ENCODE results near the gene RHOXF1.

- no peak for TF ChIP-seq CTCF (IDR thresholded peaks at IDR 0.05)
- no peak for TF ChIP-seq EZH2 (IDR thresholded peaks at IDR 0.05; ENCODE audit: borderline replicate concordance, insufficient read depth, low read depth, low read length, poor library complexity, severe bottlenecking)
Measured at GRCh38 chrX:120144178-120144844, 28.6 kb upstream of the RHOXF1 start.
